ACC112 (cell line): Measurements from ENCODE around the gene TMEM250.

Experiments used
- H2AFZ ChIP-seq: fragments of 200-600 bp; sonication (generic); one replicate; pipeline ENCODE4 v1.6.0; 2017; ENCODE audit warnings: antibody characterized with exemption, low read length; ENCODE audit not compliant: unreplicated experiment
- H3K27ac ChIP-seq: fragments of 200-600 bp; sonication (generic); 2 replicates; pipeline ENCODE4 v1.5.1; 2014; ENCODE audit warnings: low read depth, mild to moderate bottlenecking, antibody characterized with exemption, low read length, moderate library complexity
- H3K27me3 ChIP-seq: fragments of 200-600 bp; sonication (generic); 2 replicates; pipeline ENCODE4 v1.6.1; 2014; ENCODE audit warnings: mild to moderate bottlenecking, antibody characterized with exemption, low read length, moderate library complexity, mixed read lengths; ENCODE audit not compliant: insufficient read depth
- H3K36me3 ChIP-seq: fragments of 200-600 bp; sonication (generic); 2 replicates; pipeline ENCODE4 v1.6.1; 2016; ENCODE audit warnings: mild to moderate bottlenecking, antibody characterized with exemption, low read length, moderate library complexity, mixed read lengths; ENCODE audit not compliant: insufficient read depth
- H3K4me1 ChIP-seq: fragments of 200-600 bp; sonication (generic); one replicate; pipeline ENCODE4 v1.6.1; 2016; ENCODE audit warnings: low read length, mixed read lengths; ENCODE audit not compliant: insufficient read depth, unreplicated experiment, control insufficient read depth
- H3K4me3 ChIP-seq: fragments of 200-600 bp; sonication (generic); 2 replicates; pipeline ENCODE4 v1.5.1; 2014; ENCODE audit warnings: mild to moderate bottlenecking, low read depth, low read length
- H3K79me2 ChIP-seq: fragments of 200-600 bp; sonication (generic); one replicate; pipeline ENCODE4 v1.6.0; 2016; ENCODE audit warnings: low read length; ENCODE audit not compliant: control insufficient read depth, unreplicated experiment, insufficient read depth

Gene TMEM250

DNA sequence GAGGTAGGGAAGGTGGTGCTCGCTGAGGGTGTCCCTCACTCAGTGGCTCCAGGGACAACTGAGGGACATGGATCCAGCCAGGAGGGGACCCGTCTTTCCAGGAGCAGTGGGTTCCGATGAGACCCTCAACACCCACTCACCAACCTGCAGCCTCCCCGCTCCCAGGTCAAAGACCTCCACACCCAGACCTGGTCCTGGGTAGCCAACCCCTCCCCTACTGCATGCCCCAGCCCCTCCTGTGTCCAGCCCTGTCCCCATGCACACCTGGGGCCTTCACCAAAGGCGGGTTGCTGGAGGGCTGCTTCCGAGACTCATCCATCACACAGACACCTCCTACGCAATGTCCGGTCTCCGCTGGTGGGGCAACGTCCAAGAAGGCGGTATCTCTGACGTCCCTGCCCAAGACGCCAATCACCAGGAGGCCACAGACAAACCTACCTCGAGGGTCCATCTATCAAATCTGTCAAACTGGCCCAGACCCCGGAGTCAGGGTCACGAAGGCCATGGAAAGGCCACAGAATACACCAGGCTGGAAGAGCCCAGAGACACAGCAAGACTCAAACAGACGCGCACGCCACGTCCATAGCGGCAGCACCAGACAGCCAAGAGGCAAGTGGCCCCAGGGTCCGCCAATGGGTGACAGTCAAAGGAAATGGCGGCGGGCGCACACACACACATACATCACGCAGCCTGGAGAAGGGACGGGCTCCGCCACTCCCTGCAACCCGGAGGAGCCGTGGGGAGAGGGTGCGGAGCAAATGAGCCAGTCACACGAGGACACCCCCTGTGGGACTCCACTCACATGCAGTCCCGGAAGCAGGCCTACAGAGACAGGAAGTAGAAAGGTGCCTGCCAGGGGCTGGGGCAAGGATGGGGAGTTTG is 34.4 kb downstream of the TMEM250 start:
- no peaks in the 10 kb centered on the region for H3K36me3 ChIP-seq
- H3K27me3 ChIP-seq = no peaks in the 10 kb centered on the region
- H3K4me3 ChIP-seq = no peak overlapping the region
- H3K4me1 ChIP-seq = peaks cover 9% of the 10 kb centered on the region
- peaks cover 75% of the 10 kb centered on the region for H3K79me2 ChIP-seq
- no peak overlapping the region for H3K27ac ChIP-seq
- H2AFZ ChIP-seq = no peak overlapping the region

- Histone ChIP-seq H3K79me2 (peaks cover 68% of the 10 kb centered on the region), H3K27ac (no peak overlapping the region), H3K36me3 (no peaks in the 10 kb centered on the region), H2AFZ (no peak overlapping the region), H3K4me1 (peaks cover 11% of the 10 kb centered on the region), H3K27me3 (no peaks in the 10 kb centered on the region), H3K4me3 (no peak overlapping the region)
Observed at GRCh38 chr9:136083558-136084062, 35.1 kb downstream of the TMEM250 start.

- no peak overlapping the region for H3K27ac ChIP-seq
- H3K4me1 ChIP-seq = peaks cover 11% of the 10 kb centered on the region
- no peaks in the 10 kb centered on the region for H3K27me3 ChIP-seq
- no peak overlapping the region for H3K4me3 ChIP-seq
- peaks cover 66% of the 10 kb centered on the region for H3K79me2 ChIP-seq
- H2AFZ ChIP-seq = no peak overlapping the region
- H3K36me3 ChIP-seq = no peaks in the 10 kb centered on the region
Observed at GRCh38 chr9:136082496-136083361, 35.9 kb downstream of the TMEM250 start.

DNA sequence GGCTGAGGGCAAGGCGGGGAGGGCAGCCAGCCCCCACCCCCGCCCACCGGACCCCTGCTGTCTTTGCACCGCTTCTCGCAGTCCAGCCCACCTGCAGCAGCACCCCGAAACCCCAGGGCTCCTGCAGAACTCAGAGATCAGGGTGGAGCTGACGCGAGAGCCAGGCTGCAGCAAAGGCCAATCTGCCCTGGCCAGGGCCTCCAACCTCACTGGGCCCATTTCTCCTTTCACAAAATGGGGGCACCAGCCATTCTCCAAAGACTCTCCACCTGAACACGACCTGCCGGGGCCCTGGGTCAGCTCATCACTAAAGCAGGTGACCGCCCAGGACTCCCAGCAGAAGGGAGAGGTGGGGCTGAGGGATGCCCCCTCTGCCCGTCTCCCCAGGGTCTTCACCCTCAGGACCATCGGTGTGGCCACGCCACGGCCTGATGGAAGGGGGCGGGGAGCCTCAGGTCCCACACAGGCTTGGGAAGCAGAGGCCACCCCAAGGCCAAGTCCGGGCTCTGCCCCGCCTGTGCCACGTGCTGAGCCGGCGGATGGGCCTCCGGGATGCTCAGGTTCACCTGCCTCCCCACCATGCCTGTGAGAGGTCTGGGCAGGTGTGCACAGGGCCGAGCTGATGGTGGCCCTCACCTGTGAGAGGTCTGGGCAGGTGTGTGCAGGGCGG is 36.7 kb downstream of the TMEM250 start:
- Histone ChIP-seq H3K4me1 (peaks cover 11% of the 10 kb centered on the region), H3K4me3 (no peak overlapping the region), H2AFZ (no peak overlapping the region), H3K36me3 (no peaks in the 10 kb centered on the region), H3K79me2 (peaks cover 61% of the 10 kb centered on the region), H3K27me3 (no peaks in the 10 kb centered on the region), H3K27ac (no peak overlapping the region)

- Histone ChIP-seq H3K4me1 (peaks cover 11% of the 10 kb centered on the region), H3K27me3 (no peaks in the 10 kb centered on the region), H2AFZ (no peak overlapping the region), H3K27ac (no peak overlapping the region), H3K36me3 (no peaks in the 10 kb centered on the region), H3K4me3 (no peak overlapping the region), H3K79me2 (peaks cover 56% of the 10 kb centered on the region)
Observed at GRCh38 chr9:136081113-136081825, 37.4 kb downstream of the TMEM250 start.

- Histone ChIP-seq H3K79me2 (peaks cover 53% of the 10 kb centered on the region), H3K27ac (no peak overlapping the region), H3K4me1 (peaks cover 11% of the 10 kb centered on the region), H3K27me3 (no peaks in the 10 kb centered on the region), H3K36me3 (no peaks in the 10 kb centered on the region), H3K4me3 (no peak overlapping the region), H2AFZ (no peak overlapping the region)
Observed at GRCh38 chr9:136080716-136081112, 38.0 kb downstream of the TMEM250 start.

GRCh38 chr9:136079916-136080246 is 38.8 kb downstream of the TMEM250 start:
- no peak overlapping the region for H2AFZ ChIP-seq
- H3K27me3 ChIP-seq = no peaks in the 10 kb centered on the region
- H3K4me1 ChIP-seq = peaks cover 11% of the 10 kb centered on the region
- no peak overlapping the region for H3K4me3 ChIP-seq
- H3K79me2 ChIP-seq = peaks cover 54% of the 10 kb centered on the region
- H3K27ac ChIP-seq = no peak overlapping the region
- H3K36me3 ChIP-seq = no peaks in the 10 kb centered on the region

- H3K79me2 ChIP-seq = peaks cover 50% of the 10 kb centered on the region
Observed at GRCh38 chr9:136079211-136079915, 39.3 kb downstream of the TMEM250 start.

DNA sequence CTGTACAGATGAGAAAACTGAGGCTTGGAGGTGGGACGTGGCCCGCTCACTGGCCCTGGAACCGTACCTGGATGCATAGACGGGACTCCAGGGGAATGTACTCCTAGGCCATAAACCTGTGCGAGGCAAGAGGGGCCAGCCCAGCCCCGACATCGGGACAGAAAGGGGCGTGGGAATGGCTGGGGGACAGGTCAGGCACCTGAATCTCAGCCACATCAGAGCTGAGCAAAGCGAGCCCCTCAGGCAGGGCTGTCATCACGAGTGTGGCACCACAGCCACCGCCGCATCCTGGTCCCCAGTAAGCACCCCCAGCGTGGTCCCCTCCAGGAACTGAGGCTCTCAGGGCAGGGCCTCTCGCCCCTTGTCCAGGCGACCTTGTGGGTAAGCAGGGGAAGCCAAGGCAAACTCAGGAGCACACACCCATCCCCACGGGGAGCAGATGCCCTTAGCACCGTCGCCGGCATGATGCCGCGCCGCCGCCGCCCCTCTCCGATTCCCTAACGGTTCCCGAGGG is 40.1 kb downstream of the TMEM250 start:
- Histone ChIP-seq H3K79me2 (peaks cover 47% of the 10 kb centered on the region), H3K27ac (no peak overlapping the region), H2AFZ (no peak overlapping the region), H3K27me3 (no peaks in the 10 kb centered on the region), H3K4me1 (peaks cover 11% of the 10 kb centered on the region), H3K4me3 (no peak overlapping the region), H3K36me3 (no peaks in the 10 kb centered on the region)

More at GRCh38 chr9:136079211-136079915, 39.3 kb downstream of the TMEM250 start:
- Histone ChIP-seq H3K27ac (no peak overlapping the region), H3K4me1 (peaks cover 11% of the 10 kb centered on the region), H2AFZ (no peak overlapping the region), H3K36me3 (no peaks in the 10 kb centered on the region), H3K27me3 (no peaks in the 10 kb centered on the region), H3K4me3 (no peak overlapping the region)
